HG03045 (cell line): ENCODE measurements around the gene RILP.

ENCODE experiments used
- ATAC-seq: cut with Tn5 transposase; IDR thresholded peaks from one replicate; pipeline ENCODE4 v1.9.1; 2021; ENCODE audit warnings: mild to moderate bottlenecking, moderate library complexity; ENCODE audit not compliant: unreplicated experiment

RILP gene

DNA sequence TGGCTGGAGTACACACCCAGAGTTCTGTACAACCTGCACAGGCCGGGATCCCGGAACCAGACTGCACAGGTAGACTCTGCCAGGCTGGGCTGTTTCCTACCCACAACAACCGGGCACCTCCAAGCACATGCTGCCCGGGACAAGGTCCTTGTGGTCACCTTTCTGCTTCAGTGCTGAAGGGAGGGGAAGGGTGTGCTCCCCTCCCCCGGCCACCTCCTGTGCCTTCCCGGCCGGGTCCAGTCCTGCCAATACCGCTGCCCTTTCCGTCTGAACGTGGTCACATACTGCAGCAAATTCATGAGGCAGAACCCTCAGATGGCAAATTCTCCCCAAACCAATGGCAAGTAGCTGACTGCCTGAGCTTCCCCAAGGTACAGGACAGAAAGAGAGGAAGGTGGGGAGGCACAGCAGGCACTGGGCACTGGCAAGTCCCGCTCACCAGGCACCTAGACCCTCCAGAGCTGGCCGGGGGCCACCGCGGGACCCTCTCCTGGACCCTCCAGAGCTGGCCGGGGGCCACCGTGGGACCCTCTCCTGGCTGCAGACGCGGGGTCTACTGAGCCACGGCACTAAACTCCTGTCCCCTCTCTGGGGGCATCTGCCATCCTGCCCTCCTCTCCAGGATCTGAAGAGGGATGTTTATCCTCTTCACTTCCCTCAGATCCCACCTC lies 43.9 kb downstream of the RILP start:
- ATAC-seq: no peak

DNA sequence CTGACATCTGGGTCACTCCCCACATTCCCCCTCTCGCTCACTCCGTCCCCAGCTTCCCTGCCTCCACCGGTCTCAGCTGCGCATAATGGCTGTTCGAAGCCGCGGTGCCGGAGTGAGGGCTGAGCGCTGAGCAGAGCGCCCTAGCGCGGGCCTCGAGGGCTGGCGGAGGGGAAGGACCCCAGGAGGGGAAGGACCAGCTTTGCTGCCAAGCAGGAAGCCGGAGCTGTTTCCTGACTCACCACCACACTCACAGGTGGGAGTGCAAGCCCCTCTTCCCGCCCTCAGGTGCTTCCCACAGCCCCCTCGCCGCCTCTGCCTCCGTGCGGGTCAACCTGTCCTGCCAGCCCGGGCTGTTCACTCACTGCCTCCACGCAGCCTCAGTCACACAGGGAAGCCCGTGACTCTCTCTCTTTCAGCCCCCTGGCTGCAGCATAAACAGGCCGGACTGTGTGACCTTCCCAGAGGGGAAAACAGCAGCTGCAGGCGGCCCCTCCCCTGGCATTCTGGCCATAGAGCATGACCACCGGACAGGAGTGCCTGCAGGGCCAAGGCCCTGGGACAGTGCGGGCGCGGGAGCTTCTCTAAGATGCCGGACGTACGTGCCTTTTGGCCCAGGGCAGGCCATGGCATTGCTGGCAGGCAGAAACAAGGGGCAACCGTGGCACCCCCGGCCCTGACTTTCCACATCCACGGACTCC lies 44.7 kb downstream of the RILP start:
- no peak for ATAC-seq

DNA sequence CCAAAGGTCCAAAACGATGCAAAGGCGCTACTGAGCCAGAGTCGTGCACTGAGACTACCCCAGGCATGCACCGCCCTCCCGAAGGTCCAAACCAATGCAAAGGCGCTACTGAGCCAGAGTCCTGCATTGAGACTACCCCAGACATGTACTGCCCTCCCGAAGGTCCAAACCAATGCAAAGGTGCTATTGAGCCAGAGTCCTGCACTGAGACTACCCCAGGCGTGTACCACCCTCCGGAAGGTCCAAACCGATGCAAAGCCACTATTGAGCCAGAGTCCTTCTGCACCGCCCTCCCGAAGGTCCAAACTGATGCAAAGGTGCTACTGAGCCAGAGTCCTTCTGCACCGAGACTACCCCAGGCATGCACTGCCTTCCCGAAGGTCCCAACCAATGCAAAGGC lies 48.1 kb downstream of the RILP start:
- no peak for ATAC-seq

DNA sequence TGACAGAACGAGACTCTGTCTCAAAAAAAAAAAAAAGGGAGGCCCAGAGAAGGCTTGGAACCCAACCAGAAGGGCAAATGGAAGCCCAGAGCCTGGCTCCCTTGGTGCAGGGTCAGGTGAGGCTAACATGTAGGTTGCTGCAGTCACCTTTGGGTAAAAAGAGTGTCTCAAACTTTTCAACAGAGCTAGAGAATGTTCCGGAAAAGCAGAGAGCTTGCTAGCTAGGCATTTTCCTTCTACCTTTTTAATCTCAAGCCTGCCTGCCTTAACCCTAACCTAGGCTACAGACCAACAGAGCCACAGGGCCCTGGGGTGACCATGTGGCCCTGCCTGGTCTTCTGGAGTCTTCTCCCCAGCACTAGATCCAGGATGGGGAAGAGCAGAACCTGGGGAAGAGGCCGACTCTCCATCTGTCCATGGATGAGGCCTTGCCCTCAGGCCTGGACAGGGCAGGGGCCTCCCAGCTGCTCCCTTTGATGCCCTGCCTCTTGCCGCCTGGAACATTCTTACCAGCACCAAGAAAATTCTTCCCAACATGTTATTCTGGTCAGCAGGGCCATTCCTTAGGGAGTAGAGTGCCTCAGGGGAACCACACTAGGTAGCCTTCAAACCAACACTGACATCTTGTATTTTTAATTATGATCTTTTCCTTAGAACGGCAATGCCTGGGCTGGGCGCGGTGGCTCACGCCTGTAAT lies 51.1 kb downstream of the RILP start:
- no peak for ATAC-seq

DNA sequence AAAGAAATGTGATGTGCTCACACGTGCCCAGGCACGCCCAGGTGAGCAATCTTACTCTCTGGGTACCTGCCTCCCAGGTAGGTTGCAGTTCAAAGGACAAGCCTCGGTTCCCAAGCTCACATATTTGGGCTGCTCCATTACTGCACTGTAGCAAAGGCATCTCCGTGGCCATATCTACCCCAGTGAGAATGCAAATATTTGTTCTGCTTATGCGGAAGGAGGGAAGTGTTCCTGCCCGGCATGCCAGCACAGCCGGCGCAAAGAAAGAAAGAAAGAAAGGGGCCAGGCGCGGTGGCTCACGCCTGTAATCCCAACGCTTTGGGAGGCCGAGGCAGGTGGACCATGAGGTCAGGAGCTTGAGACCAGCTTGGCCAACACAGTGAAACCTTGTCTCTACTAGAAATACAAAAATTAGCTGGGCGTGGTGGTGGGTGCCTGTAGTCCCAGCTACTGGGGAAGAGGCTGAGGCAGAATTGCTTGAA lies 51.8 kb downstream of the RILP start:
- no peak for ATAC-seq
